H1 (cell line): ENCODE data around the gene SENP1. TPM values are rescaled to one million over a fixed set of nuclear protein-coding genes. Genes with fewer than 3 reads are reported as not detected.
A peak's percentile ranks its signal among the peaks of the same experiment; 100 is the strongest.

Experiments
- CTCF ChIA-PET: fragments of 300-600 bp; sonication (Branson Sonifier 250); formaldehyde crosslinking; loops from one replicate; lab custom pipeline; 2021; ENCODE audit not compliant: partially characterized antibody; lab: Charles Lee
- POLR2A ChIA-PET: fragments of 300-600 bp; sonication (Branson Sonifier 250); formaldehyde crosslinking; loops from one replicate; lab custom pipeline; 2021; ENCODE audit warnings: inconsistent platforms; ENCODE audit not compliant: partially characterized antibody; lab: Charles Lee
- DNase-seq, 2 experiments: peaks; one replicate each; pipeline versions ENCODE4 v3.0.0 to v3.0.0-alpha.2; 2010 to 2022; ENCODE audit warnings: low spot score in 2 of 2, low read depth in 1 of 2, mixed read lengths in 1 of 2
- FAIRE-seq: peaks from 2 replicates; lab custom pipeline; 2011; peaks lifted over from hg19 to GRCh38; lab: Jason Lieb, UNC
- H2AFZ ChIP-seq: 2 replicates; pipeline ENCODE4 v1.8.1; 2012; ENCODE audit warnings: low read length, inconsistent platforms
- H2AK5ac ChIP-seq: 2 replicates; pipeline ENCODE4 v1.6.1; 2013; ENCODE audit warnings: low read depth, low read length
- H2BK120ac ChIP-seq: replicated peaks from 2 replicates; pipeline ENCODE3; 2013; ENCODE audit warnings: low read depth, low read length, inconsistent platforms
- H2BK12ac ChIP-seq: 2 replicates; pipeline ENCODE4 v1.6.1; 2013; ENCODE audit warnings: low read depth, low read length
- H2BK15ac ChIP-seq: 2 replicates; pipeline ENCODE4 v1.6.1; 2013; ENCODE audit warnings: low read length
- H2BK20ac ChIP-seq: 2 replicates; pipeline ENCODE4 v1.6.1; 2013; ENCODE audit warnings: low read length
- H2BK5ac ChIP-seq: 2 replicates; pipeline ENCODE4 v1.6.1; 2013; ENCODE audit warnings: low read depth, low read length
- H3K14ac ChIP-seq: 2 replicates; pipeline ENCODE4 v1.6.1; 2013; ENCODE audit warnings: inconsistent platforms; ENCODE audit not compliant: insufficient read length
- H3K18ac ChIP-seq: 2 replicates; pipeline ENCODE4 v1.6.1; 2013; ENCODE audit warnings: low read length; ENCODE audit errors: extremely low read depth
- H3K23ac ChIP-seq: 2 replicates; pipeline ENCODE4 v1.6.1; 2013; ENCODE audit warnings: inconsistent platforms; ENCODE audit not compliant: insufficient read length
- H3K23me2 ChIP-seq: 2 replicates; pipeline ENCODE4 v1.6.1; 2013; ENCODE audit warnings: low read depth, low read length
- H3K27ac ChIP-seq: 2 replicates; pipeline ENCODE4 v1.6.1; 2011; ENCODE audit warnings: low read depth, low read length, inconsistent platforms
- H3K27me3 ChIP-seq, 4 experiments: replicated peaks in 1 of 4; 1 replicate in 1 of 4; 2 replicates in 3 of 4; pipeline versions ENCODE4 v1.6.1 to v1.8.1; 2011 to 2013; ENCODE audit warnings: low read length in 3 of 4, mild to moderate bottlenecking in 3 of 4, inconsistent platforms in 2 of 4, mixed read lengths in 2 of 4, moderate library complexity in 1 of 4; ENCODE audit not compliant: control insufficient read depth in 3 of 4, insufficient read depth in 3 of 4; ENCODE audit errors: extremely low read depth in 1 of 4
- H3K36me3 ChIP-seq, 4 experiments: 2 replicates each; pipeline versions ENCODE4 v1.6.1 to v1.8.1; 2011 to 2013; ENCODE audit warnings: mild to moderate bottlenecking in 4 of 4, low read length in 3 of 4, moderate library complexity in 2 of 4, control low read depth in 1 of 4, inconsistent platforms in 1 of 4; ENCODE audit not compliant: insufficient read depth in 4 of 4, control insufficient read depth in 2 of 4
- H3K4ac ChIP-seq: replicated peaks from 2 replicates; pipeline ENCODE3; 2013; ENCODE audit warnings: low read length, low read depth, mixed read lengths, inconsistent platforms; ENCODE audit not compliant: insufficient read length
- H3K4me1 ChIP-seq, 4 experiments: replicated peaks in 1 of 4; 1 replicate in 1 of 4; 2 replicates in 3 of 4; pipeline versions ENCODE4 v1.6.1 to v1.8.1; 2011 to 2013; ENCODE audit warnings: low read length in 3 of 4, inconsistent platforms in 2 of 4, mixed read lengths in 1 of 4; ENCODE audit not compliant: insufficient read depth in 4 of 4, control insufficient read depth in 3 of 4
- H3K4me2 ChIP-seq, 2 experiments: 2 replicates each; pipeline versions ENCODE4 v1.6.1 to v1.8.1; 2011 to 2013; ENCODE audit warnings: low read depth in 2 of 2, low read length in 2 of 2, control low read depth in 1 of 2, inconsistent platforms in 1 of 2, mild to moderate bottlenecking in 1 of 2; ENCODE audit not compliant: insufficient read depth in 1 of 2
- H3K4me3 ChIP-seq, 4 experiments: fragments of 200-600, 300-600 bp in 1 of 4; sonication (generic), shearing (Covaris generic), sonication (Bioruptor Twin) in 1 of 4; 2 replicates each; pipeline versions ENCODE4 v1.5.1 to v1.8.1; 2011 to 2016; ENCODE audit warnings: low read length in 4 of 4, low read depth in 3 of 4, control low read depth in 2 of 4, inconsistent platforms in 2 of 4, mild to moderate bottlenecking in 2 of 4, mixed read lengths in 1 of 4, moderate library complexity in 1 of 4; ENCODE audit not compliant: insufficient read depth in 2 of 4; ENCODE audit errors: extremely low read depth in 1 of 4
- H3K56ac ChIP-seq: replicated peaks from 2 replicates; pipeline ENCODE3; 2013; ENCODE audit warnings: low read depth, mild to moderate bottlenecking, mixed read lengths, low read length, inconsistent platforms; ENCODE audit not compliant: insufficient read length
- H3K79me1 ChIP-seq: 2 replicates; pipeline ENCODE4 v1.6.1; 2013; ENCODE audit warnings: low read depth, low read length, control low read depth
- H3K79me2 ChIP-seq, 2 experiments: 2 replicates each; pipeline versions ENCODE4 v1.6.1 to v1.8.1; 2012 to 2013; ENCODE audit warnings: low read length in 2 of 2, mild to moderate bottlenecking in 2 of 2, inconsistent platforms in 1 of 2; ENCODE audit not compliant: insufficient read depth in 2 of 2, control insufficient read depth in 1 of 2
- H3K9ac ChIP-seq, 4 experiments: replicated peaks in 1 of 4; 1 replicate in 1 of 4; 2 replicates in 3 of 4; pipeline versions ENCODE4 v1.6.1 to v1.8.1; 2011 to 2013; ENCODE audit warnings: low read depth in 3 of 4, low read length in 3 of 4, control low read depth in 2 of 4, mild to moderate bottlenecking in 2 of 4, moderate library complexity in 2 of 4, inconsistent platforms in 1 of 4; ENCODE audit errors: extremely low read depth in 1 of 4
- H3K9me3 ChIP-seq, 2 experiments: 2 replicates each; pipeline versions ENCODE4 v1.6.1 to v1.8.1; 2012 to 2013; ENCODE audit warnings: mild to moderate bottlenecking in 2 of 2, moderate library complexity in 2 of 2, control low read depth in 1 of 2, inconsistent platforms in 1 of 2, low read depth in 1 of 2, low read length in 1 of 2, mixed read lengths in 1 of 2; ENCODE audit not compliant: insufficient read depth in 2 of 2
- H4K20me1 ChIP-seq, 2 experiments: replicated peaks in 1 of 2; 2 replicates each; pipeline versions ENCODE3 to v1.8.1; 2011 to 2013; ENCODE audit warnings: inconsistent platforms in 2 of 2, low read length in 2 of 2, mild to moderate bottlenecking in 1 of 2; ENCODE audit not compliant: insufficient read depth in 2 of 2, control insufficient read depth in 1 of 2
- H4K5ac ChIP-seq: 2 replicates; pipeline ENCODE4 v1.6.1; 2013; ENCODE audit warnings: low read length, low read depth, mixed read lengths, inconsistent platforms; ENCODE audit not compliant: insufficient read length
- H4K8ac ChIP-seq: 2 replicates; pipeline ENCODE4 v1.8.0; 2013; ENCODE audit warnings: mild to moderate bottlenecking, moderate library complexity, low read length, inconsistent platforms; ENCODE audit not compliant: insufficient read depth; ENCODE audit errors: extremely low read depth
- H4K91ac ChIP-seq: replicated peaks from 2 replicates; pipeline ENCODE3; 2013; ENCODE audit warnings: low read length, mixed read lengths, inconsistent platforms; ENCODE audit not compliant: insufficient read length
- ASH2L ChIP-seq: fragments of 200-600, 300-600 bp; sonication (generic); IDR thresholded peaks from one replicate; pipeline ENCODE4 v1.7.1; 2017; ENCODE audit warnings: low read length
- BRCA1 ChIP-seq: IDR thresholded peaks from 2 replicates; pipeline ENCODE4 v1.6.1; 2012; ENCODE audit warnings: low read depth, low read length, improper control_type of control experiment
- CHD2 ChIP-seq: IDR thresholded peaks from 2 replicates; pipeline ENCODE4 v1.6.1; 2012; ENCODE audit warnings: low read length, improper control_type of control experiment
- CTBP2 ChIP-seq: IDR thresholded peaks from 2 replicates; pipeline ENCODE4 v1.7.0; 2011; ENCODE audit warnings: borderline replicate concordance, mild to moderate bottlenecking, moderate library complexity, mixed read lengths, low read length; ENCODE audit not compliant: insufficient read depth, insufficient read length
- E2F6 ChIP-seq: IDR thresholded peaks from 2 replicates; pipeline ENCODE4 v1.6.1; 2012; ENCODE audit warnings: inconsistent platforms
- EGR1 ChIP-seq: IDR thresholded peaks from 2 replicates; pipeline ENCODE4 v1.6.1; 2011; ENCODE audit warnings: low read depth, low read length, borderline replicate concordance
- EP300 ChIP-seq, 2 experiments: IDR thresholded peaks; 1 replicate in 1 of 2; 2 replicates in 1 of 2; pipeline ENCODE4 v1.6.1; 2011 to 2012; ENCODE audit warnings: low read depth in 2 of 2, low read length in 2 of 2, mild to moderate bottlenecking in 2 of 2, borderline replicate concordance in 1 of 2, inconsistent platforms in 1 of 2, moderate library complexity in 1 of 2
- JUN ChIP-seq: IDR thresholded peaks from 2 replicates; pipeline ENCODE4 v1.6.1; 2011; ENCODE audit warnings: low read depth, mild to moderate bottlenecking, improper control_type of control experiment, low read length
- WGBS, 2 experiments: shearing (Covaris generic) in 1 of 2; methylation state at CpG; one replicate each; pipeline versions ENCODE4 v1.1.6 to v1.1.7; 2013 to 2015; ENCODE audit warnings: low lambda C conversion rate in 2 of 2, mixed read lengths in 2 of 2, inconsistent platforms in 1 of 2, low coverage in 1 of 2, missing lambda C conversion rate in 1 of 2; ENCODE audit not compliant: insufficient replicate concordance in 2 of 2, insufficient coverage in 1 of 2, insufficient read length in 1 of 2; ENCODE audit errors: extremely low coverage in 1 of 2, missing lambda C conversion rate in 1 of 2; 5-methylcytosine and 5-hydroxymethylcytosine counted together
- polyA plus RNA-seq, 7 experiments: library from polyadenylated mRNA; depleted of rRNA in 3 of 7; stranded (reverse) in 5 of 7; unstranded in 2 of 7; fragments of >200 nt in 5 of 7; fragments of 200-250 nt in 2 of 7; gene quantifications; 1 replicate in 5 of 7; 2 replicates in 1 of 7; 4 replicates in 1 of 7; pipeline versions ENCODE4 v1.2.1 to v1.2.3, GENCODE V29; 2011 to 2013; ENCODE audit warnings: missing spikeins in 2 of 7, mixed read lengths in 2 of 7
- total RNA-seq: library from RNA; stranded (reverse); fragmentation: NEBNext Ultra II Directional; extraction: Animal tissue kit (Norgen Biotek cat#: 25700); gene quantifications from 2 replicates; pipeline ENCODE4 v1.2.1, GENCODE V29; 2021

The SENP1 gene
- total and polyA plus RNA-seq, 2 of the 8 experiments (the other 6 are each of a cell fraction or from before 2014, with no cell fraction given): 14.2 to 31.5 TPM

GRCh38 chr12:48118284-48118871, 12.5 kb upstream of the SENP1 start:
- no peak overlapping the region for H3K9ac ChIP-seq
- peaks cover 0 to 7% (median 2%) of the 10 kb centered on the region in 4 experiments; a peak in 2 of 7 replicates for H3K4me1 ChIP-seq
- no peak for FAIRE-seq
- H3K14ac ChIP-seq: no peak overlapping the region
- no peak overlapping the region for H2AK5ac ChIP-seq
- peak overlapping the region; percentile 61 to 89; a peak in 3 of 4 replicates for H3K4me2 ChIP-seq
- H3K27me3 ChIP-seq: no peaks in the 10 kb centered on the region
- H2BK12ac ChIP-seq: no peak overlapping the region
- H3K79me1 ChIP-seq: peaks cover 3% of the 10 kb centered on the region; the same call in 1 of the 2 replicates
- H3K4me3 ChIP-seq: peak overlapping the region; percentile 66 to 95 (median 93); a peak in 4 of 8 replicates
- no peak overlapping the region for H3K56ac ChIP-seq
- no peaks in the 10 kb centered on the region for H3K9me3 ChIP-seq
- no peak overlapping the region for H2BK5ac ChIP-seq
- H2BK20ac ChIP-seq: no peak overlapping the region
- 74% methylated on average over 3 of the region's 3 CpGs; no CpG with 5 or more reads in 1 of the 2 experiments for WGBS, 2 experiments
- no peak overlapping the region for H3K4ac ChIP-seq
- no peak overlapping the region for H4K8ac ChIP-seq
- H2BK120ac ChIP-seq: peak overlapping the region; percentile 61
- no peak overlapping the region for H4K5ac ChIP-seq
- no peak overlapping the region for H3K18ac ChIP-seq
- H3K79me2 ChIP-seq: peaks cover 4 to 26% of the 10 kb centered on the region in 2 experiments; a peak in 3 of 4 replicates
- no peak overlapping the region for H3K23ac ChIP-seq
- ChIA-PET POLR2A (interaction anchor here (0.6 to 3.8 kb wide), 10 partner anchors 10 to 305 kb away, joined by 3 to 56 read pairs (median 4); partner anchors contain the start of genes ASB8 and SENP1), CTCF (interaction anchor here (0.6 to 2.2 kb wide), 3 partner anchors 11 to 50 kb away, joined by 3 to 6 read pairs (median 3); no protein-coding TSS in a partner anchor)
- H4K91ac ChIP-seq: no peak overlapping the region
- H2AFZ ChIP-seq: peak overlapping the region; percentile 25; the same call in 1 of the 2 replicates
- peaks cover 2% of the 10 kb centered on the region; the same call in 1 of the 2 replicates for H3K23me2 ChIP-seq
- no peak for DNase-seq
- no peak overlapping the region for H3K27ac ChIP-seq
- peaks cover 4 to 10% (median 9%) of the 10 kb centered on the region in 4 experiments; a peak in 4 of 8 replicates for H3K36me3 ChIP-seq
- H2BK15ac ChIP-seq: no peak overlapping the region
- peaks cover 0 to 2% of the 10 kb centered on the region in 2 experiments for H4K20me1 ChIP-seq
- TF ChIP-seq JUN: no peak
- TF ChIP-seq EGR1: no peak
- no peak for TF ChIP-seq BRCA1
- no peak for TF ChIP-seq CHD2
- no peak for TF ChIP-seq E2F6
- no peak for TF ChIP-seq CTBP2
- no peak for TF ChIP-seq ASH2L
- no peak for TF ChIP-seq EP300 (IDR thresholded peaks at IDR 0.05; ENCODE audit: borderline replicate concordance in 1 of 2, low read depth in 2 of 2, low read length in 2 of 2)
